ENCODE results near the gene DZANK1. TPM values are rescaled to one million over a fixed set of nuclear protein-coding genes. Genes with fewer than 3 reads are reported as not detected.
"Not testable (repeated sequence)": the region's sequence is repeated elsewhere in the genome, so short reads cannot be mapped to it uniquely, and the experiment has no call there.

DZANK1 gene
- total RNA-seq, 1 donor from 2014 or later, result 1.3 TPM

- H3K27ac ChIP-seq, result peak within 1 kb of the TSS; percentile 88 to 94
- intact Hi-C loops (cut with DNase I), result loop anchor here (1.0 to 10.0 kb wide), 7 partner anchors 10 to 987 kb away; partner anchors contain the start of genes DZANK1, POLR3F, RBBP9 and SMIM26
- no peaks in the 10 kb centered on the region for H3K27me3 ChIP-seq
- TF ChIP-seq CTCF (IDR thresholded peaks at IDR 0.05), result no peak
- H3K4me3 ChIP-seq, result peak within 1 kb of the TSS; percentile 64 to 78
- peaks cover 0 to 14% of the 10 kb centered on the region in 2 donors for H3K36me3 ChIP-seq
- peak; percentile 94 to 99 for DNase-seq (ENCODE audit: low spot score in 2 of 2)
- H3K9me3 ChIP-seq, result no peaks in the 10 kb centered on the region
- H3K4me1 ChIP-seq, result peaks cover 4 to 11% of the 10 kb centered on the region in 2 donors
Measured at GRCh38 chr20:18507218-18508191, 40.7 kb upstream of the DZANK1 start, which contains the start of gene SEC23B. Gene SEC23B (plus strand): TSS chr20:18507940. CDS start chr20:18510836, 2,896 bp downstream.

DNA sequence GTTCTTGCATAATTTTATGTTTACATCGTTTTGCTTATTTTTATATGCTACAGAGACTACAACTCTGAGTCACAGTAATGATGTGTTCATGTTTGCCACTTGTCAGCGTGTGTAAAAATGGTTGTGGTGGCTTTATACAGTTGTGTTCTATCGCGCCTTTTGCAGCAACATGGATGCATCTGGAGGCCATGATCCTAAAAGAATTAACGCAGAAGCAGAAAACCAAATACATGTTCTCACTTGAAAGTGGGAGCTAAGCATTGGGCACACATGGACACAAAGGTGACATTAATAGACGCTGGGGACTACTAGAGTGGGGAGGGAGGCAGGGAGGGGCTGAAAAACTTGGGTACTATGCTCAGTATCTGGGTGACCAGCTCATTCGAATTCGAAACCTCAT is 39.9 kb upstream of the DZANK1 start:
- Histone ChIP-seq H3K9me3 (no peaks in the 10 kb centered on the region), H3K4me3 (peak overlapping the region; percentile 64 to 78), H3K27me3 (no peaks in the 10 kb centered on the region), H3K27ac (peak overlapping the region; percentile 88 to 94), H3K36me3 (peaks cover 0 to 7% of the 10 kb centered on the region in 2 donors), H3K4me1 (peaks cover 4 to 11% of the 10 kb centered on the region in 2 donors)
- no peak for DNase-seq (ENCODE audit: low spot score in 2 of 2)
- TF ChIP-seq CTCF (IDR thresholded peaks at IDR 0.05), result no peak
- intact Hi-C loops (cut with DNase I), result loop anchor here (1.0 to 10.0 kb wide), 7 partner anchors 9 to 988 kb away; partner anchors contain the start of genes DZANK1, POLR3F, RBBP9 and SMIM26

- H3K4me1 ChIP-seq, result peaks cover 4 to 11% of the 10 kb centered on the region in 2 donors
- H3K4me3 ChIP-seq, result no peak overlapping the region
- no peaks in the 10 kb centered on the region for H3K27me3 ChIP-seq
- H3K9me3 ChIP-seq, result no peaks in the 10 kb centered on the region
- no peaks in the 10 kb centered on the region for H3K36me3 ChIP-seq
- no peak for TF ChIP-seq CTCF (IDR thresholded peaks at IDR 0.05)
- no peak for DNase-seq (ENCODE audit: low spot score in 2 of 2)
- no peak overlapping the region for H3K27ac ChIP-seq
- intact Hi-C loops (cut with DNase I), result loop anchor here (10.0 kb wide), 1 partner anchor 990 kb away; no protein-coding TSS in a partner anchor
Measured at GRCh38 chr20:18504479-18505060, 37.7 kb upstream of the DZANK1 start.

DNA sequence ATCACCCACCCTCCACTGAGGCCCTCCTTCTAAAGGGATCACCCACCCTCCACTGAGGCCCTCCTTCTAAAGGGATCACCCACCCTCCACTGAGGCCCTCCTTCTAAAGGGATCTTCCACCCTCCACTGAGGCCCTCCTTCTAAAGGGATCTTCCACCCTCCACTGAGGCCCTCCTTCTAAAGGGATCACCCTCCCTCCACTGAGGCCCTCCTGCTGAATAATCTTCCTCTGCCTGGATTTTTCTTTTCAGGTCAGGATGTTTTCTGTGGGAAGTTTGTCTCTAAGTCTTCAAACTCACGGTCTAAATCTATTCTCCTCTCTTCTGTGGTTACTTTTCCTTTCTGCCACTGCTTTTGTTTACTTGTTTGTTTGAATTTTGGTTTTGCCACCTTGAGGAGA is 34.8 kb upstream of the DZANK1 start:
- intact Hi-C loops (cut with DNase I), result loop anchor here (10.0 kb wide), 1 partner anchor 993 kb away; no protein-coding TSS in a partner anchor

DNA sequence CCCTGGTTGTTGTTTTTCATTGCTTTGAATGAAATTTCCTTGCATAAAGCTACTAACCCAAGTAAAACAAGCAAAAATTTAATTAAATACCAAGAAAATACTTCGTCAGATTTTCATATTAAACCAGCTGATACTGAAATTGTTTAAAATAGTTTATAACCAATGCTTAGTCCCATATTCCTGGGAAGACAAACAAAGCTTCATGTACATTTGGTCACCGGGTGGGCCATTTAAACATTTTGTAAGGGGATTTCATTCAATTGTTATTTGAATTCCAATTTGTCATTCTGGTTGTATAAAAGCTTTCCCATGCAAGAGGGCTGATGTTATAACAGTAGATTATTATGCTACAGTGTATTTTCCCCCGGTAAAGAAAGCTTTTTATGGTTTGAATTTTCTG is 30.8 kb upstream of the DZANK1 start:
- Histone ChIP-seq H3K4me3 (peak overlapping the region; percentile 75 to 83), H3K4me1 (peaks cover 0 to 6% of the 10 kb centered on the region in 2 donors), H3K27me3 (no peaks in the 10 kb centered on the region), H3K9me3 (no peaks in the 10 kb centered on the region), H3K27ac (peak overlapping the region in 1 of 2 donors; percentile 69), H3K36me3 (peaks cover 8 to 13% of the 10 kb centered on the region in 2 donors)
- TF ChIP-seq CTCF (IDR thresholded peaks at IDR 0.05), result no peak
- no peak for DNase-seq (ENCODE audit: low spot score in 2 of 2)
- intact Hi-C loops (cut with DNase I), result loop anchor here (1.0 kb wide), 1 partner anchor 10 kb away; the partner anchor contains the start of gene SEC23B

More for the DNA sequence above, 34.8 kb upstream of the DZANK1 start:
- not testable (repeated sequence) for H3K9me3 ChIP-seq; H3K27me3 ChIP-seq; H3K4me1 ChIP-seq; DNase-seq (ENCODE audit: low spot score in 2 of 2); H3K36me3 ChIP-seq; H3K4me3 ChIP-seq; H3K27ac ChIP-seq

Data from ascending aorta (tissue), 2 donors.